Type B pancreatic cell (in vitro differentiated cells): ENCODE data around the gene CERS4. TPM values are rescaled to one million over a fixed set of nuclear protein-coding genes. Genes with fewer than 3 reads are reported as not detected.

Source experiments
- DNase-seq: peaks from one replicate; pipeline ENCODE4 v3.0.0; 2021; ENCODE audit warnings: mixed read lengths; ENCODE audit not compliant: unreplicated experiment; ENCODE audit errors: extremely low spot score
- H3K27ac Mint-ChIP-seq: 2 replicates; pipeline ENCODE4 v1.8.0; 2021; ENCODE audit warnings: mild to moderate bottlenecking, mixed read lengths
- H3K27me3 Mint-ChIP-seq: 2 replicates; pipeline ENCODE4 v1.8.0; 2021; ENCODE audit warnings: mixed read lengths
- H3K36me3 Mint-ChIP-seq: 2 replicates; pipeline ENCODE4 v1.8.0; 2021; ENCODE audit warnings: mixed read lengths
- H3K4me1 Mint-ChIP-seq: one replicate; pipeline ENCODE4 v1.8.0; 2021; ENCODE audit warnings: mixed read lengths; ENCODE audit not compliant: unreplicated experiment
- H3K4me3 Mint-ChIP-seq: 2 replicates; pipeline ENCODE4 v1.8.0; 2021; ENCODE audit warnings: mild to moderate bottlenecking, mixed read lengths
- H3K9me3 Mint-ChIP-seq: 2 replicates; pipeline ENCODE4 v1.8.0; 2021; ENCODE audit warnings: mixed read lengths
- CTCF ChIP-seq: fragments of 200-600 bp; sonication (generic); conservative IDR thresholded peaks from 2 replicates; pipeline ENCODE4 v1.5.0; 2021; ENCODE audit warnings: antibody characterized with exemption, mild to moderate bottlenecking
- long read RNA-seq: library from polyadenylated mRNA; unstranded; transcript quantifications from one replicate; pipeline ENCODE4 v2.0.0, GENCODE V29; 2020
- total RNA-seq: library from RNA; stranded (reverse); gene quantifications from 2 replicates; pipeline ENCODE4 v1.2.1, GENCODE V29; 2021; ENCODE audit warnings: low replicate concordance

Gene CERS4
- 52.8 and 56.3 TPM in 2 replicates for total RNA-seq
- long read RNA-seq, partial matches to known transcripts = 4 of 11 reads
- long read RNA-seq, other reads (novel, unspliced or antisense) = 5 of 11 reads

- Mint-ChIP-seq H3K36me3 (peaks cover 5% of the 10 kb centered on the region), H3K4me3 (peak within 1 kb of the TSS; percentile 92), H3K9me3 (no peaks in the 10 kb centered on the region), H3K27ac (peak within 1 kb of the TSS; percentile 89), H3K4me1 (peaks cover 16% of the 10 kb centered on the region), H3K27me3 (no peaks in the 10 kb centered on the region)
- no peak for TF ChIP-seq CTCF
- peak; percentile 90 for DNase-seq
Measured at GRCh38 chr19:8208922-8209461, at the start of gene CERS4. Gene CERS4 (plus strand): TSS chr19:8209370. CDS start chr19:8251077, 41,707 bp downstream.

- Mint-ChIP-seq H3K4me1 (peaks cover 19% of the 10 kb centered on the region), H3K9me3 (no peaks in the 10 kb centered on the region), H3K27ac (peak overlapping the region; percentile 41), H3K4me3 (no peak overlapping the region), H3K36me3 (no peaks in the 10 kb centered on the region), H3K27me3 (peaks cover 3% of the 10 kb centered on the region)
- TF ChIP-seq CTCF = no peak
- DNase-seq = no peak
Measured at GRCh38 chr19:8161135-8161646, 48.0 kb upstream of the CERS4 start.

- Mint-ChIP-seq H3K9me3 (no peaks in the 10 kb centered on the region), H3K4me3 (no peak overlapping the region), H3K4me1 (peaks cover 13% of the 10 kb centered on the region), H3K27ac (no peak overlapping the region), H3K27me3 (no peaks in the 10 kb centered on the region), H3K36me3 (no peaks in the 10 kb centered on the region)
- DNase-seq = no peak
- TF ChIP-seq CTCF = no peak
Measured at GRCh38 chr19:8163759-8164158, 45.4 kb upstream of the CERS4 start.

GRCh38 chr19:8167985-8168384 is 41.2 kb upstream of the CERS4 start:
- H3K27ac Mint-ChIP-seq = no peak overlapping the region
- no peak for TF ChIP-seq CTCF
- H3K4me1 Mint-ChIP-seq = peaks cover 9% of the 10 kb centered on the region
- H3K4me3 Mint-ChIP-seq = no peak overlapping the region
- DNase-seq = no peak
- no peaks in the 10 kb centered on the region for H3K27me3 Mint-ChIP-seq
- no peaks in the 10 kb centered on the region for H3K9me3 Mint-ChIP-seq
- H3K36me3 Mint-ChIP-seq = no peaks in the 10 kb centered on the region

- Mint-ChIP-seq H3K27ac (no peak overlapping the region), H3K36me3 (no peaks in the 10 kb centered on the region), H3K27me3 (no peaks in the 10 kb centered on the region), H3K9me3 (no peaks in the 10 kb centered on the region), H3K4me3 (no peak overlapping the region), H3K4me1 (peaks cover 7% of the 10 kb centered on the region)
- no peak for DNase-seq
- no peak for TF ChIP-seq CTCF
Measured at GRCh38 chr19:8168537-8168936, 40.6 kb upstream of the CERS4 start.
